SKM-1 (cell line): ENCODE results near the gene TEX12.
"Not testable (repeated sequence)": the region's sequence is repeated elsewhere in the genome, so short reads cannot be mapped to it uniquely, and the experiment has no call there.

Experiments used
- DNase-seq: peaks from one replicate; lab custom pipeline; 2025; ENCODE audit not compliant: unreplicated experiment; lab: John Stamatoyannopoulos, UW

TEX12 gene

GRCh38 chr11:112163875-112164685 is 3.1 kb upstream of the TEX12 start, which contains the start of gene IL18:
TSS of gene IL18 (minus strand) at chr11:112164094. CDS start at chr11:112155053, 9,041 bp downstream.
- DNase-seq, result peak; percentile 22

GRCh38 chr11:112165049-112165448 is 2.1 kb upstream of the TEX12 start:
- no peak for DNase-seq

GRCh38 chr11:112166562-112166961 is 610 bp upstream of the TEX12 start:
- DNase-seq, result no peak

- no peak for DNase-seq
Measured at GRCh38 chr11:112172362-112172994, 5.3 kb downstream of the TEX12 start.

GRCh38 chr11:112173152-112173551 is 6.0 kb downstream of the TEX12 start:
- no peak for DNase-seq

- peak; percentile 58 for DNase-seq
Measured at GRCh38 chr11:112174789-112175598, 7.8 kb downstream of the TEX12 start, which contains the start of gene BCO2. TSS of gene BCO2 (plus strand) at chr11:112175512. CDS start at chr11:112175602, 90 bp downstream.

- DNase-seq, result no peak
Measured at GRCh38 chr11:112175599-112175952, 8.4 kb downstream of the TEX12 start.

GRCh38 chr11:112176077-112176476 is 8.9 kb downstream of the TEX12 start:
- DNase-seq, result no peak

- DNase-seq, result no peak
Measured at GRCh38 chr11:112177589-112177988, 10.4 kb downstream of the TEX12 start.

- no peak for DNase-seq
Measured at GRCh38 chr11:112178428-112178827, 11.3 kb downstream of the TEX12 start.

GRCh38 chr11:112178936-112179335 is 11.8 kb downstream of the TEX12 start:
- DNase-seq, result no peak

GRCh38 chr11:112179601-112180000 is 12.4 kb downstream of the TEX12 start:
- peak; percentile 63 for DNase-seq

- DNase-seq, result no peak
Measured at GRCh38 chr11:112182867-112183266, 15.7 kb downstream of the TEX12 start.

- no peak for DNase-seq
Measured at GRCh38 chr11:112185883-112186282, 18.7 kb downstream of the TEX12 start.

- DNase-seq, result no peak
Measured at GRCh38 chr11:112186304-112186703, 19.1 kb downstream of the TEX12 start.

GRCh38 chr11:112195113-112195512 is 27.9 kb downstream of the TEX12 start:
- DNase-seq, result not testable (repeated sequence)

- DNase-seq, result no peak
Measured at GRCh38 chr11:112195951-112196351, 28.8 kb downstream of the TEX12 start.

- no peak for DNase-seq
Measured at GRCh38 chr11:112196519-112197087, 29.4 kb downstream of the TEX12 start.

- not testable (repeated sequence) for DNase-seq
Measured at GRCh38 chr11:112199101-112199500, 31.9 kb downstream of the TEX12 start.

GRCh38 chr11:112200252-112200651 is 33.1 kb downstream of the TEX12 start:
- peak; percentile 47 for DNase-seq

- DNase-seq, result no peak
Measured at GRCh38 chr11:112206071-112206470, 38.9 kb downstream of the TEX12 start.
